GM12892 (cell line): ENCODE measurements around the gene CORT.

Experiments
- POLR2A ChIP-seq: IDR thresholded peaks from 2 replicates; pipeline ENCODE4 v1.6.1; 2011; ENCODE audit warnings: low read depth, low read length, control low read depth
- POLR2AphosphoS5 ChIP-seq: IDR thresholded peaks from 2 replicates; pipeline ENCODE4 v1.6.1; 2011; ENCODE audit warnings: low read depth, low read length, control low read depth
- TAF1 ChIP-seq: IDR thresholded peaks from 2 replicates; pipeline ENCODE4 v1.6.1; 2011; ENCODE audit warnings: low read depth, mild to moderate bottlenecking, control low read depth, low read length, borderline replicate concordance

DNA sequence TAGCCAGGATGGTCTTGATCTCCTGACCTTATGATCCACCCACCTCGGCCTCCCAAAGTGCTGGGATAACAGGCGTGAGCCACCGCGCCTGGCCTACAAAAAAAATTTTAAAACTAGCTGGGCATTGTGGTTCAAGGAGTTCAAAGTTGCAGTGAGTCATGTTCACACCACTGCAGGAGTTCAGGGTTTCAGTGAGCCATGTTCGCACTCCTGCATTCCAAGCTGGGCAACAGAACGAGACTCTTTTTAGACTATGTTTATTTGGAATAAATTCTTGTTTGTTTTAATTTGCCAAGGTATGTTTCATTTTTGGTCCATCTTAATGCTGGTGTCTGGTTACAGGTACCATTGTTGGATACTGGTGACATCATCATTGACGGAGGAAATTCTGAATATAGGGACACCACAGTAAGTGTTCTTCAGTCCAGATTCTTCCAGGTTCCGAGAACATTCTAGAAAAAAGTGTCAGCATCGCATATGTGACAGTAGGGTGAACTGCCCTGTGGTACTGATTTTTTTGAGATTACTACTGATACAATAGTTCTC is 47.0 kb upstream of the CORT start:
- TF ChIP-seq POLR2A (no peak), POLR2AphosphoS5 (no peak), TAF1 (no peak)
